B cell (primary cell): Measurements from ENCODE around the gene NCAM1. TPM values are rescaled to one million over a fixed set of nuclear protein-coding genes. Genes with fewer than 3 reads are reported as not detected.

Source experiments
- ATAC-seq: fragments of 200-7000 bp; cut with Tn5 transposase; one replicate; pipeline ENCODE4 v1.10.0; 2021; ENCODE audit warnings: low read depth, mild to moderate bottlenecking, moderate number of reproducible peaks, moderate library complexity
- CTCF ChIA-PET: fragments of 350-600 bp; sonication (Branson Sonifier 250); formaldehyde crosslinking; loops from one replicate; lab custom pipeline; 2021; ENCODE audit warnings: antibody characterized with exemption, inconsistent platforms; lab: Charles Lee
- POLR2A ChIA-PET: fragments of 350-600 bp; sonication (Branson Sonifier 250); formaldehyde crosslinking; loops from one replicate; lab custom pipeline; 2021; ENCODE audit warnings: antibody characterized with exemption; lab: Charles Lee
- DNase-seq: peaks from one replicate; pipeline ENCODE4 v3.0.0; 2013
- H2AFZ ChIP-seq: 2 replicates; pipeline ENCODE4 v1.6.1; 2012; ENCODE audit warnings: mild to moderate bottlenecking, low read depth, low read length; ENCODE audit not compliant: insufficient read depth, poor library complexity, severe bottlenecking
- H3K27ac ChIP-seq, 2 donors: 1 replicate in 1 of 2; 2 replicates in 1 of 2; pipeline ENCODE4 v1.5.1; 2012 to 2013; ENCODE audit warnings: low read length in 2 of 2, mild to moderate bottlenecking in 2 of 2, moderate library complexity in 1 of 2
- H3K27me3 ChIP-seq, 4 experiments: fragments of 200-600 bp in 1 of 4; sonication (generic) in 1 of 4; replicated peaks in 1 of 4; 1 replicate in 2 of 4; 2 replicates in 2 of 4; pipeline versions ENCODE4 v1.6.1 to v1.7.0; 2013 to 2016; ENCODE audit warnings: low read length in 3 of 4, mild to moderate bottlenecking in 2 of 4, mixed read lengths in 1 of 4, moderate library complexity in 1 of 4; ENCODE audit not compliant: insufficient read depth in 4 of 4, control insufficient read depth in 3 of 4; ENCODE audit errors: control extremely low read depth in 1 of 4
- H3K36me3 ChIP-seq, 2 experiments: replicated peaks in 1 of 2; 1 replicate in 1 of 2; 2 replicates in 1 of 2; pipeline versions ENCODE4 v1.6.1 to v1.7.1; 2013; ENCODE audit warnings: low read length in 1 of 2; ENCODE audit not compliant: insufficient read depth in 2 of 2, control insufficient read depth in 1 of 2; ENCODE audit errors: control extremely low read depth in 1 of 2, extremely low read depth in 1 of 2
- H3K4me1 ChIP-seq, 2 donors: fragments of 200-600 bp in 1 of 2; sonication (generic) in 1 of 2; 1 replicate in 1 of 2; 2 replicates in 1 of 2; pipeline versions ENCODE4 v1.5.1 to v1.6.1; 2013 to 2017; ENCODE audit warnings: low read length in 2 of 2; ENCODE audit not compliant: control insufficient read depth in 2 of 2, insufficient read depth in 2 of 2
- H3K4me2 ChIP-seq: replicated peaks from 2 replicates; pipeline ENCODE3; 2012; ENCODE audit warnings: mild to moderate bottlenecking, low read depth, low read length; ENCODE audit not compliant: poor library complexity, severe bottlenecking
- H3K4me3 ChIP-seq, 5 experiments: fragments of 200-600 bp in 1 of 5; sonication (generic) in 1 of 5; 1 replicate in 3 of 5; 2 replicates in 2 of 5; pipeline versions ENCODE4 v1.5.1 to v1.7.0; 2011 to 2016; ENCODE audit warnings: low read length in 4 of 5, mild to moderate bottlenecking in 4 of 5, low read depth in 2 of 5, control low read depth in 1 of 5, moderate library complexity in 1 of 5; ENCODE audit not compliant: insufficient read depth in 1 of 5; ENCODE audit errors: control extremely low read depth in 1 of 5, extremely low read depth in 1 of 5
- H3K79me2 ChIP-seq: fragments of 200-600 bp; sonication (generic); one replicate; pipeline ENCODE4 v1.6.0; 2016; ENCODE audit warnings: low read length; ENCODE audit not compliant: control insufficient read depth, insufficient read depth
- H3K9ac ChIP-seq: fragments of 200-600 bp; sonication (generic); 2 replicates; pipeline ENCODE4 v1.6.1; 2017; ENCODE audit warnings: mild to moderate bottlenecking, low read length, moderate library complexity
- H3K9me3 ChIP-seq, 3 donors: one replicate each; pipeline versions ENCODE4 v1.6.1 to v1.7.1; 2013; ENCODE audit warnings: low read length in 2 of 3; ENCODE audit not compliant: control insufficient read depth in 2 of 3, insufficient read depth in 1 of 3; ENCODE audit errors: control extremely low read depth in 1 of 3
- H4K20me1 ChIP-seq: 2 replicates; pipeline ENCODE4 v1.6.0; 2012; ENCODE audit warnings: mild to moderate bottlenecking, low read length; ENCODE audit not compliant: insufficient read depth, control insufficient read depth, poor library complexity, severe bottlenecking
- H3K27ac Mint-ChIP-seq: one replicate; pipeline ENCODE4 v1.8.0; 2021; ENCODE audit warnings: mixed read lengths
- H3K27me3 Mint-ChIP-seq: one replicate; pipeline ENCODE4 v1.8.0; 2021; ENCODE audit warnings: mixed read lengths
- H3K4me1 Mint-ChIP-seq: one replicate; pipeline ENCODE4 v1.8.0; 2021; ENCODE audit warnings: mixed read lengths
- H3K4me3 Mint-ChIP-seq: one replicate; pipeline ENCODE4 v1.8.0; 2021; ENCODE audit warnings: mixed read lengths
- H3K9me3 Mint-ChIP-seq: one replicate; pipeline ENCODE4 v1.8.0; 2022; ENCODE audit warnings: mixed read lengths; ENCODE audit not compliant: insufficient read depth
- EZH2 ChIP-seq: IDR thresholded peaks from 2 replicates; pipeline ENCODE4 v1.6.1; 2012; ENCODE audit warnings: borderline replicate concordance, low read depth, mild to moderate bottlenecking, moderate library complexity, low read length; ENCODE audit not compliant: insufficient read depth, poor library complexity, severe bottlenecking
- WGBS: methylation state at CpG from one replicate; pipeline ENCODE4 v1.1.5; 2013; ENCODE audit warnings: missing lambda C conversion rate; ENCODE audit not compliant: insufficient coverage; 5-methylcytosine and 5-hydroxymethylcytosine counted together
- intact Hi-C: fragments of 100-400 bp; cut with micrococcal nuclease; formaldehyde crosslinking; loops from one replicate; pipeline ENCODE4 v1.10.0; 2022
- polyA plus RNA-seq: library from polyadenylated mRNA; depleted of rRNA; stranded (reverse); fragments of >200 nt; gene quantifications from 2 replicates; pipeline ENCODE4 v1.2.3, GENCODE V29; 2012
- small RNA-seq: library from RNA; depleted of rRNA; stranded (forward); fragments of <200 nt; gene quantifications from one replicate; pipeline ENCODE3, GENCODE V24; 2012; ENCODE audit warnings: low replicate concordance, low read depth; ENCODE audit not compliant: insufficient read length
- total RNA-seq, 2 donors: library from RNA; stranded (reverse); fragments of 120-200 nt in 1 of 2; gene quantifications; 1 replicate in 1 of 2; 2 replicates in 1 of 2; pipeline versions ENCODE4 v1.2.3 to v1.2.4, GENCODE V29; 2013 to 2022
- TF ChIP-seq, protein P1 (sequence below): fragments of 200-600 bp; IDR thresholded peaks from one replicate; pipeline ENCODE4 v1.8.0; 2022; ENCODE audit warnings: antibody characterized with exemption, mild to moderate bottlenecking

NCAM1 gene
- total and polyA plus RNA-seq, 2 donors (not counting 1 experiment from before 2014, with no cell fraction given): 0.37 TPM; not detected in 1

DNA sequence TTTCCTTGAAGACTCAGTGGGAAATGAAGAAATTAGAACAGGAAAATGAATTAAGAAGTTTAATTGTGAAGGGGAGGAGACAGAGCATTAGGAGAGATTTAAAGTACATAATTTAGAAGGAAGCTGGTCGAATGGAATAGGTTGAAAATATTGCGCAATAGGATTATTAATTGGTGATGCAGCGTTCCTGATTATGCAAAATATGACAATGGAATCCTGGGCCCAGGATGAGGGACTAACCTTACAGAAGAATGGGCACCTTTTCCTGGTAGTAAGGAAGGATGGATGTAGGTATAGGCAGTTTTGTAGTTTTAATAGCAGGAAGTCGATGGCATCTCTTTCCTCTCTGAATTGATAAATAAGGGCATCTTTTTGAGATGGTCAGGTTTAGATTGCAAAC is 360.9 kb downstream of the NCAM1 start:
- peaks cover 0 to 3% (median 0%) of the 10 kb centered on the region in 3 donors for H3K9me3 ChIP-seq
- ChIA-PET CTCF (interaction anchor here (0.6 to 1.1 kb wide), 2 partner anchors 32 to 1306 kb away, joined by 4 to 5 read pairs; no protein-coding TSS in a partner anchor), POLR2A (no interaction called here)
- Mint-ChIP-seq H3K4me1 (no peaks in the 10 kb centered on the region), H3K27ac (no peak overlapping the region), H3K4me3 (no peak overlapping the region), H3K27me3 (no peaks in the 10 kb centered on the region), H3K9me3 (no peaks in the 10 kb centered on the region)
- no peak overlapping the region for H3K9ac ChIP-seq
- H3K36me3 ChIP-seq: peaks cover 0 to 61% of the 10 kb centered on the region in 2 experiments
- no peak overlapping the region for H3K4me2 ChIP-seq
- no peak for DNase-seq
- TF ChIP-seq EZH2: no peak
- TF ChIP-seq, protein P1, sequence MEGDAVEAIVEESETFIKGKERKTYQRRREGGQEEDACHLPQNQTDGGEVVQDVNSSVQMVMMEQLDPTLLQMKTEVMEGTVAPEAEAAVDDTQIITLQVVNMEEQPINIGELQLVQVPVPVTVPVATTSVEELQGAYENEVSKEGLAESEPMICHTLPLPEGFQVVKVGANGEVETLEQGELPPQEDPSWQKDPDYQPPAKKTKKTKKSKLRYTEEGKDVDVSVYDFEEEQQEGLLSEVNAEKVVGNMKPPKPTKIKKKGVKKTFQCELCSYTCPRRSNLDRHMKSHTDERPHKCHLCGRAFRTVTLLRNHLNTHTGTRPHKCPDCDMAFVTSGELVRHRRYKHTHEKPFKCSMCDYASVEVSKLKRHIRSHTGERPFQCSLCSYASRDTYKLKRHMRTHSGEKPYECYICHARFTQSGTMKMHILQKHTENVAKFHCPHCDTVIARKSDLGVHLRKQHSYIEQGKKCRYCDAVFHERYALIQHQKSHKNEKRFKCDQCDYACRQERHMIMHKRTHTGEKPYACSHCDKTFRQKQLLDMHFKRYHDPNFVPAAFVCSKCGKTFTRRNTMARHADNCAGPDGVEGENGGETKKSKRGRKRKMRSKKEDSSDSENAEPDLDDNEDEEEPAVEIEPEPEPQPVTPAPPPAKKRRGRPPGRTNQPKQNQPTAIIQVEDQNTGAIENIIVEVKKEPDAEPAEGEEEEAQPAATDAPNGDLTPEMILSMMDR: no peak
- H3K27ac ChIP-seq: no peak overlapping the region
- 86% methylated on average over 4 of the region's 4 CpGs for WGBS
- H3K27me3 ChIP-seq: no peaks in the 10 kb centered on the region
- no peaks in the 10 kb centered on the region for H4K20me1 ChIP-seq
- intact Hi-C loops: no loop called here
- ATAC-seq: no peak
- H3K4me1 ChIP-seq: no peaks in the 10 kb centered on the region
- no peak overlapping the region for H2AFZ ChIP-seq
- H3K79me2 ChIP-seq: no peaks in the 10 kb centered on the region
- no peak overlapping the region for H3K4me3 ChIP-seq

DNA sequence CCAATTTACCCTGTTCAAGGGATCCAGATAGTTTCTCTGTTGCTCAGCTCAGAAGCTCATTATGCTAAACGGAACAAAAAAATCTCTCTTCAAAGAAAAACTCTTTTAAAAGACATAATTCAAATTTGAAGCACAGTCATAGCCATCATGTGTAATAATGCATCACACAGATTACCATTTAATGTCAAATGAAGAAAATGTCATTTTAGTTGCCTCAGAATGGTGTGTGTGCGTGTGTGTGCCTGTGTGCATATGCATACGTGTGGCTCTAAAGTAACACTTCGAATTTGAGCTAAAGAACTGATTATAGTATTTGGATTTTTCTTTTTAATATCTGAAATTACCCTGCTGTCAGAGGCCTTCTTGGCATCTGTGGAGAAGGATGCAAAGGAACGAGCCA is 363.0 kb downstream of the NCAM1 start:
- H4K20me1 ChIP-seq: no peaks in the 10 kb centered on the region
- Mint-ChIP-seq H3K27me3 (no peaks in the 10 kb centered on the region), H3K27ac (no peak overlapping the region), H3K4me1 (no peaks in the 10 kb centered on the region), H3K4me3 (no peak overlapping the region), H3K9me3 (no peaks in the 10 kb centered on the region)
- ATAC-seq (no peak), DNase-seq (no peak)
- no peaks in the 10 kb centered on the region for H3K4me1 ChIP-seq
- H3K27me3 ChIP-seq: no peaks in the 10 kb centered on the region
- no peak overlapping the region for H3K4me2 ChIP-seq
- no peak overlapping the region for H3K9ac ChIP-seq
- CTCF ChIA-PET: interaction anchor here (1.4 kb wide), 1 partner anchor 20 kb away, joined by 4 read pairs; no protein-coding TSS in a partner anchor
- H3K27ac ChIP-seq: no peak overlapping the region
- no peak overlapping the region for H2AFZ ChIP-seq
- TF ChIP-seq, protein P1: no peak
- no peak for TF ChIP-seq EZH2
- no peaks in the 10 kb centered on the region for H3K79me2 ChIP-seq
- no peak overlapping the region for H3K4me3 ChIP-seq
- H3K36me3 ChIP-seq: peaks cover 0 to 51% of the 10 kb centered on the region in 2 experiments
- POLR2A ChIA-PET: no interaction called here
- intact Hi-C loops: no loop called here
- peaks cover 0 to 3% (median 0%) of the 10 kb centered on the region in 3 donors for H3K9me3 ChIP-seq
- 100% methylated on average over 1 of the region's 5 CpGs for WGBS

Small RNA genes lying within 50 kb of the gene (small RNA-seq; reads per million reads assigned to genes)
- gene RNU7-187P: not detected
